Ishikawa (cell line): ENCODE measurements around the gene CCDC7.

Experiments
- CEBPB ChIP-seq: IDR thresholded peaks from 2 replicates; pipeline ENCODE4 v1.6.1; 2012
- CREB1 ChIP-seq: IDR thresholded peaks from 2 replicates; pipeline ENCODE4 v1.6.1; 2012; ENCODE audit warnings: low read depth
- EGR1 ChIP-seq: IDR thresholded peaks from 2 replicates; pipeline ENCODE4 v1.6.1; 2012
- EP300 ChIP-seq: IDR thresholded peaks from 2 replicates; pipeline ENCODE4 v1.6.1; 2012; ENCODE audit warnings: borderline replicate concordance
- FOXM1 ChIP-seq: IDR thresholded peaks from 2 replicates; pipeline ENCODE4 v1.6.1; 2012; ENCODE audit warnings: low read depth, borderline replicate concordance
- NFIC ChIP-seq: IDR thresholded peaks from 2 replicates; pipeline ENCODE4 v1.6.1; 2012
- RAD21 ChIP-seq: IDR thresholded peaks from 2 replicates; pipeline ENCODE4 v1.6.1; 2012; ENCODE audit warnings: low read depth
- TAF1 ChIP-seq: IDR thresholded peaks from 2 replicates; pipeline ENCODE4 v1.6.1; 2012; ENCODE audit warnings: low read depth, mild to moderate bottlenecking
- TCF12 ChIP-seq: IDR thresholded peaks from 2 replicates; pipeline ENCODE4 v1.6.1; 2012; ENCODE audit warnings: low read depth
- TEAD4 ChIP-seq: IDR thresholded peaks from 2 replicates; pipeline ENCODE4 v1.6.1; 2012
- YY1 ChIP-seq: IDR thresholded peaks from 2 replicates; pipeline ENCODE4 v1.6.1; 2012; ENCODE audit warnings: low read depth
- ZBTB7A ChIP-seq: IDR thresholded peaks from 2 replicates; pipeline ENCODE4 v1.6.1; 2012; ENCODE audit warnings: low read depth
- TF ChIP-seq, protein P1 (sequence below): IDR thresholded peaks from 2 replicates; pipeline ENCODE4 v1.6.1; 2012
- TF ChIP-seq, protein P2 (sequence below): IDR thresholded peaks from 2 replicates; pipeline ENCODE4 v1.6.1; 2012; ENCODE audit warnings: low read depth, mild to moderate bottlenecking
- TF ChIP-seq, protein P3 (sequence below): IDR thresholded peaks from 2 replicates; pipeline ENCODE4 v1.6.1; 2012

The CCDC7 gene

DNA sequence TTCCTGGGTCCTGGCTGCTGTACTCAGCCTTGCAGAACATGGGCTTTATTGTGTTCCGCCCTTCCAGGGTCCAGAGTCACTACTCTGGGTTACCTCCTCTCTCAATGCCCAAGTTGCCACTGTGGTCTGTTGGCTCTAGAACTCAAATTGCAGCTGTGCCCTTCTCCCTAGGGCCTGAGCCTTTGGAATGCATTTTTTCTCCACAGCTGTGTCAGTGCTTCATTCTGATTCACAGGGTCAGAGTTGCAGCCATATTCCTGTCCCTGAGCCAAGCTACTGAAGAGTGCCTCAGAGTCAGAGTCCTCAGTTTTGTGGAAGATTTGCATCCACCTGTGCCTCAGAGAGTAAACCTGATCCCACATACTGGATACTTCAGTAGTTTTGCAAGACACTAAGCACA, 344.5 kb downstream of the CCDC7 start:
- TF ChIP-seq EP300 (no peak), NFIC (no peak), FOXM1 (no peak), EGR1 (no peak), TAF1 (no peak), TEAD4 (no peak), CREB1 (no peak), CEBPB (no peak), YY1 (no peak), TCF12 (no peak), ZBTB7A (no peak), RAD21 (no peak)
- TF ChIP-seq, protein P1, sequence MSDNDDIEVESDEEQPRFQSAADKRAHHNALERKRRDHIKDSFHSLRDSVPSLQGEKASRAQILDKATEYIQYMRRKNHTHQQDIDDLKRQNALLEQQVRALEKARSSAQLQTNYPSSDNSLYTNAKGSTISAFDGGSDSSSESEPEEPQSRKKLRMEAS, result no peak
- TF ChIP-seq, protein P2, sequence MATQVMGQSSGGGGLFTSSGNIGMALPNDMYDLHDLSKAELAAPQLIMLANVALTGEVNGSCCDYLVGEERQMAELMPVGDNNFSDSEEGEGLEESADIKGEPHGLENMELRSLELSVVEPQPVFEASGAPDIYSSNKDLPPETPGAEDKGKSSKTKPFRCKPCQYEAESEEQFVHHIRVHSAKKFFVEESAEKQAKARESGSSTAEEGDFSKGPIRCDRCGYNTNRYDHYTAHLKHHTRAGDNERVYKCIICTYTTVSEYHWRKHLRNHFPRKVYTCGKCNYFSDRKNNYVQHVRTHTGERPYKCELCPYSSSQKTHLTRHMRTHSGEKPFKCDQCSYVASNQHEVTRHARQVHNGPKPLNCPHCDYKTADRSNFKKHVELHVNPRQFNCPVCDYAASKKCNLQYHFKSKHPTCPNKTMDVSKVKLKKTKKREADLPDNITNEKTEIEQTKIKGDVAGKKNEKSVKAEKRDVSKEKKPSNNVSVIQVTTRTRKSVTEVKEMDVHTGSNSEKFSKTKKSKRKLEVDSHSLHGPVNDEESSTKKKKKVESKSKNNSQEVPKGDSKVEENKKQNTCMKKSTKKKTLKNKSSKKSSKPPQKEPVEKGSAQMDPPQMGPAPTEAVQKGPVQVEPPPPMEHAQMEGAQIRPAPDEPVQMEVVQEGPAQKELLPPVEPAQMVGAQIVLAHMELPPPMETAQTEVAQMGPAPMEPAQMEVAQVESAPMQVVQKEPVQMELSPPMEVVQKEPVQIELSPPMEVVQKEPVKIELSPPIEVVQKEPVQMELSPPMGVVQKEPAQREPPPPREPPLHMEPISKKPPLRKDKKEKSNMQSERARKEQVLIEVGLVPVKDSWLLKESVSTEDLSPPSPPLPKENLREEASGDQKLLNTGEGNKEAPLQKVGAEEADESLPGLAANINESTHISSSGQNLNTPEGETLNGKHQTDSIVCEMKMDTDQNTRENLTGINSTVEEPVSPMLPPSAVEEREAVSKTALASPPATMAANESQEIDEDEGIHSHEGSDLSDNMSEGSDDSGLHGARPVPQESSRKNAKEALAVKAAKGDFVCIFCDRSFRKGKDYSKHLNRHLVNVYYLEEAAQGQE, result no peak
- TF ChIP-seq, protein P3, sequence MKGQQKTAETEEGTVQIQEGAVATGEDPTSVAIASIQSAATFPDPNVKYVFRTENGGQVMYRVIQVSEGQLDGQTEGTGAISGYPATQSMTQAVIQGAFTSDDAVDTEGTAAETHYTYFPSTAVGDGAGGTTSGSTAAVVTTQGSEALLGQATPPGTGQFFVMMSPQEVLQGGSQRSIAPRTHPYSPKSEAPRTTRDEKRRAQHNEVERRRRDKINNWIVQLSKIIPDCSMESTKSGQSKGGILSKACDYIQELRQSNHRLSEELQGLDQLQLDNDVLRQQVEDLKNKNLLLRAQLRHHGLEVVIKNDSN, result no peak

DNA sequence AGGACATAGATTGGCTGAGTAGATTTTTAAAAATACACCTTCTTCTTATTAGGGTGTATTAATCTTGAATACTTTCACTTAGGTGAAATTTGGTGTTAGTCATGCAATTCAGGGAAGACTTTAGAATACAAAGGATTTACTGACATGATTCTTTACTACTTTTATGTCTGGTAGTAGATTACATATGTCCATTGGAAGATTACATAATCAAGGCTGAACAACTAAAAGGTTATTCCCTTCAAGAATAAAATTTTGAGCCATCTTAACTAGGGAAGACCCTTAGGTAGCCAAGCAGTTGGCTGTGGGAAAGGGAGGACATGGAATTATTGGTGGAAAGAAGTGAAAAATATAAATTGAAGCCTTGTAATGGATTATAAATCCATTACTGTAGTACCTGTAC, 347.1 kb downstream of the CCDC7 start:
- TF ChIP-seq EP300 (no peak), CREB1 (no peak), TAF1 (no peak), ZBTB7A (no peak), YY1 (no peak), TEAD4 (no peak), TCF12 (no peak), CEBPB (0 out of 2 replicates have a peak, but pooled peaks have one; percentile 23)

DNA sequence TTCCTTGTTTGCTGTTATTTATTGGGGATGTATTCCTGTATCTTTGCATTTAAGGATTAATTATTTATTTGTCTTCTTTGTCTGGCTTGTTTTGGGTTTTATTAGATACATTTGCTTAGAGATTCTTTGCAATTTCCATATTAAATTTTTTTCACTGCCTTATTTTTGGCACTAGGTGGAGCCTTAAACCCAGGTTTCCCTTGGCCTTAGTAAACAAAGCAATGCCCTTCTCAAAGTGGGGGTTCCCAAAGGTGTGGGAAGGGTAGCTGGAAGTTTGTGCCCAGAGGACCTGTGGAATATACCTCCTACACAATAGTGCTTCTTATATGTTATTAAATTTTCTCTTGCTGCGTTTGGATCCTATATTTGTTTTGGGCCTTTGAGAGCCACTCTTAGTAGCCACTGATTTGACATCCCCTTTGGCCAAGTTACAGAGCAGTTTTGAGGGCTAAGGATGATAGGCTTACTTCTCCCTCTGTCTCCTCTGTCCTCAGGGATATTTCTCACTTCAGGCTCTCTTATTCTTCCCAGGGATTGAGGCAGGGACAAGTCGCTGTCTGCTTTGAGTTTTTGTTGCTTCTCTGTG, 349.8 kb downstream of the CCDC7 start:
- TF ChIP-seq RAD21 (peak; percentile 96), TEAD4 (no peak)

DNA sequence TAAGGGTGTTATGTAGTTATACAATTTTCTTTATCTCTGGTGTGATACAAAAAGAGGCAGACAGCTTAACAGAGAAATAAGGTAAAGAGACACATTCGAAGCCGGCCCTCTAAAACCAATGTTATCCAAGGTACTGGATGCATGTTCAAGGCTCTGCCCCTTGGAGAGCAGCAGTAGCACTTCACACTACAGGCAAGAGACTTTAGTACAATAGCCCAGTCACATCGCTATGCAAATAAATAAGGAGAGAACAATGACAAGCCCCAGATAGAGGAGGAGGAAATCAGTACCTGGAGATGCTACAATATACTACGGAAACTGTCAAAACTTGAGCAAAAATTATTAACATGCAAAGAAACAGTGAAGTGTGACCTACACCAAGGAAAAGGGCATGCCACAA, 401.0 kb downstream of the CCDC7 start:
- TF ChIP-seq EP300, result no peak
- TF ChIP-seq, protein P3, result no peak
- no peak for TF ChIP-seq NFIC

DNA sequence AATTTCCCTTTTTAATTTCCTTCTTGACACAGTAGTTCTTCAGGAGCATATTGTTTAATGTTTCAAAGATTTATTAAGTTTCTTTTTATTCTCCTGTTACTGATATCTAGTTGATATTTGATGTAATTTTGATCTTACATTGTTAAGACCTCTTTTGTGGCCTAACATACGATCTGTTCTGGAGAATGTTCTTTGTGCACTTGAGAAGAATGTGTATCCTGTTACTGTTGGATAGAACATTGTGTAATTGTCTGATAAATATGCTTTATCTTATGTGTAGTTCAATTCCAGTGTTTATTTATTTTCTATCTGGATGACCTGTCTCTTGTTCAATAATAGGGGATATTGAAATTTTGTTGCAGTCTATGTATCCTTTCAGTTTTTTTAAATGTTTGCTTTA, 405.4 kb downstream of the CCDC7 start:
- no peak for TF ChIP-seq YY1
- no peak for TF ChIP-seq FOXM1
- TF ChIP-seq ZBTB7A, result no peak
- TF ChIP-seq, protein P2, result no peak
- no peak for TF ChIP-seq RAD21
- no peak for TF ChIP-seq TAF1
- TF ChIP-seq, protein P3, result no peak
- TF ChIP-seq, protein P1, result no peak
- no peak for TF ChIP-seq TCF12

DNA sequence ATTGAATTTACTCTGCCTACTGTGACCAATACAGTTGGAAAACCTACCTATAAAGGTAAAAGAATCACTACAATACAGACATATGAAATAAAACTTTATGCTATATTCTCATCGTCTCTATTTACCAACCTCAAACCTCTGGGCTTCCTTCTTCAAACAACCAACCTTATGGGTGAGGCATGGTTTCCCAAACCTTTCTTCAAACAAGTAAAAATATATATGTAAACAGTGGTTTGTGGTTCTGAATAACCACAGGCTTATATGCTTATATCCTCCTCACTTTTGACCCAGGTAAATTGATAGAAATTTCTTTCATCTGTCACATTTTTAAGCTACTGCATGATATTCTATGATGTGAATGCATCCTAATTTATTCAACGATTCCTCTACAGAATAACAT, 408.5 kb downstream of the CCDC7 start:
- TF ChIP-seq, protein P1, result no peak
